Measurements from ENCODE around the gene LETM1. TPM values are rescaled to one million over a fixed set of nuclear protein-coding genes. Genes with fewer than 3 reads are reported as not detected.

The LETM1 gene
- total RNA-seq, 2 donors from 2014 or later = 45.7 to 52.4 TPM

DNA sequence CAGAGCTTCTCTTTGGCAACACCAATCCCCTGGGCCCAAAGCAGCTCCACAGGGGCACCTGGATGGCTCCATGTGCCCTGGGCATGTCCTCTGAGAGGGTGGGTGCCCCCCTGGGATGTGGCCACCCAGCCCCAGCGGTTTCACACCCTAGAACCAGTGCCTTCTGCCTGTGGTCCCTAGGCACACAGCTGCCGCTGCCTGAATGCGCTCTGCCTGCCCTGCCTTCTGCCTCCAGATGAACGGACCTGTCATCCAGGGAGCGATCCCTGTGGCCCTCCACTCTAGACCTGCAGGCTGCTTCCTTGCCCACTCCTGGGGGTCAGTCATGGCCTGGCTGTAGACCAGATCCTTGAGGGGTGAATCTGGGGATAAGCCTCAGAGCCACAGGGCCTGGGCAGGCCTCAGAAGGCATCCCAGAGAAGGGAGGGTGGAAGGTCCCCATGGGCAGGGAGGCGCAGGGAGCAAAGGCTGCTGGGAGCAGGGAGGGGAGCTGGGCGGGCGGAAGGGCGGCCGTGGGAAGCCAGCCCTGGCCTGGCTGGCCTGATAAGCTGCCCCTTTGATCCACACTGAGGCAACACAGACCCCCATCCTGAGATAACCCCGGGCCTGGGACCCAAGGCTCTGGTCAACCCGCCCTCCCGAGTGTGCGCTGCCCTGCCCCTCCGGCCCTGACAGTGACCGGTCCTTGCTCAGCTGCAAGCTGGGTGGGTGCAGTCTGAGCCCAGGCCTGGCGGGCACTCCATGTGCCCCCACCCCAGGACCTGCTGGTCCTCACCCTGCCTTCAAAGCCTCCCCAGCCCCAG, 71.0 kb downstream of the LETM1 start:
- DNase-seq = no peak
- H3K4me1 ChIP-seq (ENCODE audit: control insufficient read depth, insufficient read depth, low read length) = no peaks in the 10 kb centered on the region
- no peak overlapping the region for H3K4me3 ChIP-seq (ENCODE audit: low read length)
- no peaks in the 10 kb centered on the region for H3K9me3 Mint-ChIP-seq
- no peak overlapping the region for H3K9ac ChIP-seq (ENCODE audit: extremely low read depth, low read length, poor library complexity, severe bottlenecking)
- H3K27ac Mint-ChIP-seq = no peak overlapping the region
- no peaks in the 10 kb centered on the region for H3K36me3 ChIP-seq (ENCODE audit: control insufficient read depth, insufficient read depth, low read length)
- no peak overlapping the region for H3K4me3 Mint-ChIP-seq
- no peaks in the 10 kb centered on the region for H3K36me3 Mint-ChIP-seq (ENCODE audit: low read depth)
- H3K27me3 Mint-ChIP-seq (ENCODE audit: insufficient read depth) = peaks cover under 1% of the 10 kb centered on the region
- no peaks in the 10 kb centered on the region for H3K9me3 ChIP-seq (ENCODE audit: control insufficient read depth, low read length)
- no peak overlapping the region for H3K27ac ChIP-seq (ENCODE audit: low read depth, low read length)
- 88 to 91% methylated on average over 11 to 17 of the region's 17 CpGs for WGBS, 2 experiments (ENCODE audit: insufficient coverage in 1 of 2, insufficient read length in 1 of 2)
- TF ChIP-seq, protein P1, sequence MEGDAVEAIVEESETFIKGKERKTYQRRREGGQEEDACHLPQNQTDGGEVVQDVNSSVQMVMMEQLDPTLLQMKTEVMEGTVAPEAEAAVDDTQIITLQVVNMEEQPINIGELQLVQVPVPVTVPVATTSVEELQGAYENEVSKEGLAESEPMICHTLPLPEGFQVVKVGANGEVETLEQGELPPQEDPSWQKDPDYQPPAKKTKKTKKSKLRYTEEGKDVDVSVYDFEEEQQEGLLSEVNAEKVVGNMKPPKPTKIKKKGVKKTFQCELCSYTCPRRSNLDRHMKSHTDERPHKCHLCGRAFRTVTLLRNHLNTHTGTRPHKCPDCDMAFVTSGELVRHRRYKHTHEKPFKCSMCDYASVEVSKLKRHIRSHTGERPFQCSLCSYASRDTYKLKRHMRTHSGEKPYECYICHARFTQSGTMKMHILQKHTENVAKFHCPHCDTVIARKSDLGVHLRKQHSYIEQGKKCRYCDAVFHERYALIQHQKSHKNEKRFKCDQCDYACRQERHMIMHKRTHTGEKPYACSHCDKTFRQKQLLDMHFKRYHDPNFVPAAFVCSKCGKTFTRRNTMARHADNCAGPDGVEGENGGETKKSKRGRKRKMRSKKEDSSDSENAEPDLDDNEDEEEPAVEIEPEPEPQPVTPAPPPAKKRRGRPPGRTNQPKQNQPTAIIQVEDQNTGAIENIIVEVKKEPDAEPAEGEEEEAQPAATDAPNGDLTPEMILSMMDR (conservative IDR thresholded peaks at IDR 0.05) = no peak
- no peaks in the 10 kb centered on the region for H3K4me1 Mint-ChIP-seq
- no peaks in the 10 kb centered on the region for H3K27me3 ChIP-seq (ENCODE audit: control insufficient read depth, insufficient read depth, low read length, poor library complexity, severe bottlenecking)

GRCh38 chr4:1784395-1784788, 71.6 kb downstream of the LETM1 start:
- Mint-ChIP-seq H3K4me3 (no peak overlapping the region), H3K27ac (no peak overlapping the region), H3K9me3 (no peaks in the 10 kb centered on the region), H3K4me1 (no peaks in the 10 kb centered on the region), H3K36me3 (ENCODE audit: low read depth) (no peaks in the 10 kb centered on the region), H3K27me3 (ENCODE audit: insufficient read depth) (no peaks in the 10 kb centered on the region)
- Histone ChIP-seq H3K4me3 (ENCODE audit: low read length) (no peak overlapping the region), H3K27me3 (ENCODE audit: control insufficient read depth, insufficient read depth, low read length, poor library complexity, severe bottlenecking) (no peaks in the 10 kb centered on the region), H3K4me1 (ENCODE audit: control insufficient read depth, insufficient read depth, low read length) (no peaks in the 10 kb centered on the region), H3K27ac (ENCODE audit: low read depth, low read length) (no peak overlapping the region), H3K9me3 (ENCODE audit: control insufficient read depth, low read length) (no peaks in the 10 kb centered on the region), H3K36me3 (ENCODE audit: control insufficient read depth, insufficient read depth, low read length) (no peaks in the 10 kb centered on the region), H3K9ac (ENCODE audit: extremely low read depth, low read length, poor library complexity, severe bottlenecking) (no peak overlapping the region)
- 88 to 99% methylated on average over 7 to 10 of the region's 10 CpGs for WGBS, 2 experiments (ENCODE audit: insufficient coverage in 1 of 2, insufficient read length in 1 of 2)
- no peak for DNase-seq
- TF ChIP-seq, protein P1 (conservative IDR thresholded peaks at IDR 0.05) = no peak

- Histone ChIP-seq H3K36me3 (ENCODE audit: control insufficient read depth, insufficient read depth, low read length) (no peaks in the 10 kb centered on the region), H3K27me3 (ENCODE audit: control insufficient read depth, insufficient read depth, low read length, poor library complexity, severe bottlenecking) (no peaks in the 10 kb centered on the region), H3K9ac (ENCODE audit: extremely low read depth, low read length, poor library complexity, severe bottlenecking) (no peak overlapping the region), H3K27ac (ENCODE audit: low read depth, low read length) (no peak overlapping the region), H3K9me3 (ENCODE audit: control insufficient read depth, low read length) (no peaks in the 10 kb centered on the region), H3K4me1 (ENCODE audit: control insufficient read depth, insufficient read depth, low read length) (no peaks in the 10 kb centered on the region), H3K4me3 (ENCODE audit: low read length) (no peak overlapping the region)
- Mint-ChIP-seq H3K27me3 (ENCODE audit: insufficient read depth) (no peaks in the 10 kb centered on the region), H3K36me3 (ENCODE audit: low read depth) (no peaks in the 10 kb centered on the region), H3K9me3 (no peaks in the 10 kb centered on the region), H3K4me3 (no peak overlapping the region), H3K4me1 (no peaks in the 10 kb centered on the region), H3K27ac (no peak overlapping the region)
- WGBS, 2 experiments (ENCODE audit: insufficient coverage in 1 of 2, insufficient read length in 1 of 2) = 89 to 90% methylated on average over 9 to 12 of the region's 12 CpGs
- no peak for DNase-seq
- TF ChIP-seq, protein P1 (conservative IDR thresholded peaks at IDR 0.05) = no peak
Observed at GRCh38 chr4:1783970-1784369, 72.0 kb downstream of the LETM1 start.
